Keratinocyte (primary cell): ENCODE data around the gene RAB3D. TPM values are rescaled to one million over a fixed set of nuclear protein-coding genes. Genes with fewer than 3 reads are reported as not detected.
A peak's percentile ranks its signal among the peaks of the same experiment; 100 is the strongest.
"Not testable (repeated sequence)": the region's sequence is repeated elsewhere in the genome, so short reads cannot be mapped to it uniquely, and the experiment has no call there.

Experiments used
- DNase-seq: peaks from one replicate; pipeline ENCODE4 v3.0.0-alpha.2; 2011; ENCODE audit warnings: low read depth, missing footprints, low spot score
- FAIRE-seq: peaks from 2 replicates; lab custom pipeline; 2011; peaks lifted over from hg19 to GRCh38; lab: Jason Lieb, UNC
- H2AFZ ChIP-seq: 2 replicates; pipeline ENCODE4 v1.6.0; 2012; ENCODE audit warnings: low read length, control low read depth, inconsistent platforms; ENCODE audit not compliant: control insufficient read depth
- H3K27ac ChIP-seq: 2 replicates; pipeline ENCODE4 v1.5.1; 2011; ENCODE audit warnings: low read length; ENCODE audit not compliant: control insufficient read depth, insufficient read depth
- H3K27me3 ChIP-seq: 3 replicates; pipeline ENCODE4 v1.6.0; 2011; ENCODE audit warnings: low read length; ENCODE audit not compliant: control insufficient read depth, insufficient read depth; ENCODE audit errors: extremely low read depth
- H3K36me3 ChIP-seq, 2 experiments: 2 replicates in 1 of 2; 3 replicates in 1 of 2; pipeline ENCODE4 v1.5.1; 2011; ENCODE audit warnings: low read length in 2 of 2, mild to moderate bottlenecking in 1 of 2; ENCODE audit not compliant: control insufficient read depth in 2 of 2, insufficient read depth in 2 of 2; ENCODE audit errors: extremely low read depth in 1 of 2
- H3K4me1 ChIP-seq: 3 replicates; pipeline ENCODE4 v1.5.1; 2011; ENCODE audit warnings: low read length; ENCODE audit not compliant: control insufficient read depth, insufficient read depth; ENCODE audit errors: extremely low read depth
- H3K4me2 ChIP-seq: 3 replicates; pipeline ENCODE4 v1.6.0; 2011; ENCODE audit warnings: low read depth, low read length; ENCODE audit not compliant: control insufficient read depth, insufficient read depth; ENCODE audit errors: extremely low read depth
- H3K4me3 ChIP-seq, 3 experiments: fragments of 200-600 bp in 1 of 3; sonication (generic) in 1 of 3; 2 replicates in 2 of 3; 3 replicates in 1 of 3; pipeline ENCODE4 v1.5.1; 2011 to 2016; ENCODE audit warnings: low read length in 3 of 3, mild to moderate bottlenecking in 3 of 3, control low read depth in 2 of 3, inconsistent platforms in 1 of 3, low read depth in 1 of 3, mixed read lengths in 1 of 3, mixed run types in 1 of 3, moderate library complexity in 1 of 3; ENCODE audit not compliant: control insufficient read depth in 2 of 3, insufficient read depth in 2 of 3; ENCODE audit errors: extremely low read depth in 1 of 3
- H3K79me2 ChIP-seq: 2 replicates; pipeline ENCODE4 v1.6.0; 2012; ENCODE audit warnings: low read length; ENCODE audit not compliant: control insufficient read depth, insufficient read depth
- H3K9ac ChIP-seq: 3 replicates; pipeline ENCODE4 v1.6.0; 2011; ENCODE audit warnings: low read length; ENCODE audit not compliant: control insufficient read depth, insufficient read depth; ENCODE audit errors: extremely low read depth
- H3K9me1 ChIP-seq: 3 replicates; pipeline ENCODE4 v1.6.0; 2011; ENCODE audit warnings: low read length; ENCODE audit not compliant: control insufficient read depth, insufficient read depth; ENCODE audit errors: extremely low read depth
- H3K9me3 ChIP-seq: 2 replicates; pipeline ENCODE4 v1.5.1; 2012; ENCODE audit warnings: low read depth, low read length; ENCODE audit not compliant: control insufficient read depth
- H4K20me1 ChIP-seq: 3 replicates; pipeline ENCODE4 v1.6.0; 2011; ENCODE audit warnings: low read length; ENCODE audit not compliant: control insufficient read depth, insufficient read depth; ENCODE audit errors: extremely low read depth
- EZH2 ChIP-seq: IDR thresholded peaks from one replicate; pipeline ENCODE4 v1.6.1; 2012; ENCODE audit warnings: inconsistent platforms, mild to moderate bottlenecking, low read length, moderate library complexity
- dilution Hi-C: fragments of 300-500 bp; cut with MboI; formaldehyde crosslinking; loops from one replicate; pipeline ENCODE4 v1.7.0; 2020; ENCODE audit warnings: low sequenced_read_pairs; ENCODE audit not compliant: extremely low pct_ligation_motif_present
- polyA plus RNA-seq, 5 experiments: library from polyadenylated mRNA; depleted of rRNA in 3 of 5; stranded (reverse) in 3 of 5; stranded (forward) in 1 of 5; unstranded in 1 of 5; fragments of >200 nt; gene quantifications; 1 replicate in 1 of 5; 2 replicates in 3 of 5; 3 replicates in 1 of 5; pipeline versions ENCODE4 v1.2.1 to v1.2.3, GENCODE V29; 2011 to 2012; ENCODE audit warnings: missing spikeins in 2 of 5, low read depth in 1 of 5, low replicate concordance in 1 of 5
- TF ChIP-seq, protein P1 (sequence below), 3 experiments: IDR thresholded peaks in 1 of 3; conservative IDR thresholded peaks in 1 of 3; optimal IDR thresholded peaks in 1 of 3; 2 replicates in 2 of 3; 3 replicates in 1 of 3; pipeline versions ENCODE3 to v1.5.1; 2011; ENCODE audit warnings: low read length in 3 of 3, mild to moderate bottlenecking in 3 of 3, moderate library complexity in 2 of 3, control low read depth in 1 of 3, inconsistent platforms in 1 of 3; ENCODE audit not compliant: insufficient read depth in 2 of 3; ENCODE audit errors: extremely low read depth in 1 of 3

Gene RAB3D
- polyA plus RNA-seq, 1 donor (not counting 4 experiments of a cell fraction or from before 2014, with no cell fraction given), result 63.1 TPM

DNA sequence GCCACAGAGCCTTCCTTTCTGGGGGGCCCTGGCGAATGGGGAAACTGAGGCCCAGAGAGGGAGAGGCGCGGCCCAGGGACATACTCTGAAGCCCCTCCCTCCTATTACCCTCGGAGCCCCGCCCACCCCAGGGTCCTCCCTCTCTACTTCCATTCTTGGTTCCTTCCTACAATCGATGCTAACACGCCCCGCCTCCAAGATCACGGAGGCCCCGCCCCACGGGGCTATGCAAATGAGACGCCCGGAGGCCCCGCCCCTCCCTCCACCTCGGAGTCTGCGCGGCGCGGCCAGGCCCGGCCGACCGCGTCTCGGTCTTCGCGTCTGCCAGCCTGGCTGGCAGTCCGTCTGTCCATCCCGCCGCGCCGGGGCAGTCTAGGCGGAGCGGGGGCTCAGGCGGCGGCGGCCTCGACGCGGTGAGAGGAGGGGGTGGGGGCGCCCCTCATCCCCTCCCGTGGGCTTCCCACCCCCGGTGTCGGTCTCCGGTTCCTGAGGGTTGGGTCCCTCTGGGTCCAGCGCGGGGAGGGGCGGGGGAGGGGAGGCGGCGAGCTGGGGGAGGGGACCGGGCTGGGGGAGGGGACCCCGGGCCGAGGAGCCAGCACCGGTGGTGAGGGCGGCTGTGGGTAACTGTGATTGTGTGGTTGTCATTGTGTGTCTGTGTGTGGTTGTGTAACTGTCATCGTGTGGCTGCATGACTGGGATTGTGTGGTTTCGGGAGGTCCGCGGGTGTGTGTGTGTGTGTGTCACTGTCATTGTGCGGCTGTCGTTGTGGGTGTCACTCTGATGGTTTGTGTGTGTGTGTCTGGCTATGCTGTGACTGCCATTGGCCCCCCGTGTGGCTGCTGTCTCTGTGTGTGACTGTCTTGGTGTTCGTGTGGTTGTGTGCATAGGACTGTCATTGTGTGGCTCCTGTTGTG lies 16.0 kb upstream of the RAB3D start, which contains the start of gene PLPPR2:
Gene PLPPR2, plus strand, starts transcription at position 273 of the 914 bp plus-strand sequence. CDS start 2,242 bp downstream, outside the sequence.
- Histone ChIP-seq H3K36me3 (no peaks in the 10 kb centered on the region), H3K27me3 (no peaks in the 10 kb centered on the region), H3K9me1 (peaks cover 2% of the 10 kb centered on the region), H3K9ac (peak within 1 kb of the TSS; percentile 33), H2AFZ (peak within 1 kb of the TSS; percentile 43), H3K4me1 (peaks cover 12% of the 10 kb centered on the region), H3K4me3 (peak within 1 kb of the TSS; percentile 51 to 71 (median 62)), H4K20me1 (no peaks in the 10 kb centered on the region), H3K27ac (no peak within 1 kb of the TSS), H3K79me2 (no peaks in the 10 kb centered on the region), H3K9me3 (no peaks in the 10 kb centered on the region), H3K4me2 (peak within 1 kb of the TSS; percentile 89)
- FAIRE-seq (peak; percentile 73), DNase-seq (no peak)
- TF ChIP-seq, protein P1, sequence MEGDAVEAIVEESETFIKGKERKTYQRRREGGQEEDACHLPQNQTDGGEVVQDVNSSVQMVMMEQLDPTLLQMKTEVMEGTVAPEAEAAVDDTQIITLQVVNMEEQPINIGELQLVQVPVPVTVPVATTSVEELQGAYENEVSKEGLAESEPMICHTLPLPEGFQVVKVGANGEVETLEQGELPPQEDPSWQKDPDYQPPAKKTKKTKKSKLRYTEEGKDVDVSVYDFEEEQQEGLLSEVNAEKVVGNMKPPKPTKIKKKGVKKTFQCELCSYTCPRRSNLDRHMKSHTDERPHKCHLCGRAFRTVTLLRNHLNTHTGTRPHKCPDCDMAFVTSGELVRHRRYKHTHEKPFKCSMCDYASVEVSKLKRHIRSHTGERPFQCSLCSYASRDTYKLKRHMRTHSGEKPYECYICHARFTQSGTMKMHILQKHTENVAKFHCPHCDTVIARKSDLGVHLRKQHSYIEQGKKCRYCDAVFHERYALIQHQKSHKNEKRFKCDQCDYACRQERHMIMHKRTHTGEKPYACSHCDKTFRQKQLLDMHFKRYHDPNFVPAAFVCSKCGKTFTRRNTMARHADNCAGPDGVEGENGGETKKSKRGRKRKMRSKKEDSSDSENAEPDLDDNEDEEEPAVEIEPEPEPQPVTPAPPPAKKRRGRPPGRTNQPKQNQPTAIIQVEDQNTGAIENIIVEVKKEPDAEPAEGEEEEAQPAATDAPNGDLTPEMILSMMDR (optimal IDR thresholded peaks at IDR 0.05 in 1 of 3, IDR thresholded peaks at IDR 0.05 in 1 of 3, conservative IDR thresholded peaks at IDR 0.05 in 1 of 3; ENCODE audit: extremely low read depth in 1 of 3, insufficient read depth in 2 of 3, low read length in 3 of 3), result no peak
- no peak for TF ChIP-seq EZH2
- dilution Hi-C loops, result no loop called here

DNA sequence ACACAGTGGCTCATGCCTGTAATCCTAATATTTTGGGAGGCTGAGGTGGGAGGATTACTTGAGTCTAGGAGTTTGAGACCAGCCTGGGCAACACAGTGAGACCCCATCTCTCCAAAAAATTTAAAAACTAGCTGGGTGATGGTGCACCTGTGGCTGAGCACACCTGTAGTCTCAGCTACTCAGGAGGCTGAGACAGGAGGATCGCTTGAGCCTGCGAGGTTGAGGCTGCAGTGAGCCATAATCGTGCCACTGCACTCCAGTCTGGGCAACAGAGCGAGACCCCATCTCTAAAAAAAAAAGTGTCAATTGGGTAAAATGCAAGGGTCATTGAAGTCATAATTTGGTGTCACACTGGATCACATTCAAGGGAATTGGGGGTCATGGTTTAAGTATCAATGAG lies 14.6 kb upstream of the RAB3D start:
- H3K27ac ChIP-seq, H3K4me1 ChIP-seq, H3K9me3 ChIP-seq, H3K4me2 ChIP-seq, H3K79me2 ChIP-seq, H3K4me3 ChIP-seq, DNase-seq, H3K27me3 ChIP-seq, dilution Hi-C loops, H3K9me1 ChIP-seq, H3K9ac ChIP-seq, FAIRE-seq, H3K36me3 ChIP-seq, H2AFZ ChIP-seq, H4K20me1 ChIP-seq: not testable (repeated sequence)
